Hematopoietic multipotent progenitor cell treated with erythropoietin and hydrocortisone succinate and interleukin-3 and kit ligand, for 8 days (in vitro differentiated cells): ENCODE data around the gene TRIO.
A peak's percentile ranks its signal among the peaks of the same experiment; 100 is the strongest.

Experiments
- DNase-seq: peaks from one replicate; pipeline ENCODE4 v3.0.0-alpha.2; 2015

TRIO gene

GRCh38 chr5:14401639-14402038 is 258.5 kb downstream of the TRIO start:
- no peak for DNase-seq

- no peak for DNase-seq
These were observed 259.3 kb downstream of the TRIO start for GRCh38 chr5:14402424-14402823.

DNA sequence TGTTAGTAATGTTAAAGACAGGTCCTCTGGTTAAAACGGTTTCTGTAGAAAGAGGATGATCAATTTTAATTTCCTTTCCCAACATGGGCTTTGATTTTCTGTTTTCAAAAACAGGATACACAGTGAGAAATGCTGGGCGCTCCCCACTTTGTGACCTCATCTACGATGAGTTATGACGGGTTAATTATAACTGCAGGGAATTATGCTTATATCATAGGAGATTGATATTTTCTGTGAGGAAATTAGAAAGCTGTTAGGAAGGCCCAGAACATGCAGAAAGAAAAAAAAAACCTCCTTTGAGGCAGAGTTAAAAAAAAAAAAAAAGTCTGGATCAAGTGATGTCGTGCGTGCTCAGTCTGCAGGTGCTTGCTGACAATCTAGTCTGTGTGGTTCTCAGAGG is 261.6 kb downstream of the TRIO start:
- no peak for DNase-seq

DNA sequence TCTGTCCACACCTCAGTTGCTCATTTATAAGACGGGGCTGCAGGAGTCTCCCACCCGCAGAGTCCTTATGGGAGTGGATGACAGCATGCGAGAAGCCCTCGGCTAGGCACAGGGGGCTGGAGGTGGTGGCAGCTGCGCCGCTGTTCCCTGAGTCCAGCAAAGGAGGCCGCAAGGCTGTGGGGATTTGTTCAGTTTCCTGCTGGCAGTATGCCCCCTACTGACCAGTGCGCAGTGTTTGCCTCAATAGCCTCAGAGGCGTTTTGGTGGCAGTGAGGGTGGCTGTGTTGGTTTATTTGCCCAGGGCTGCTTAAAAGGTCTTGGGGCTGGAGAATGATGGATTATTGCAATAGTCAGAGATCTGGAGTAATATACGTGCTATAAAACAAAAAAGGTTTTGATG is 262.1 kb downstream of the TRIO start:
- peak; percentile 20 for DNase-seq

DNA sequence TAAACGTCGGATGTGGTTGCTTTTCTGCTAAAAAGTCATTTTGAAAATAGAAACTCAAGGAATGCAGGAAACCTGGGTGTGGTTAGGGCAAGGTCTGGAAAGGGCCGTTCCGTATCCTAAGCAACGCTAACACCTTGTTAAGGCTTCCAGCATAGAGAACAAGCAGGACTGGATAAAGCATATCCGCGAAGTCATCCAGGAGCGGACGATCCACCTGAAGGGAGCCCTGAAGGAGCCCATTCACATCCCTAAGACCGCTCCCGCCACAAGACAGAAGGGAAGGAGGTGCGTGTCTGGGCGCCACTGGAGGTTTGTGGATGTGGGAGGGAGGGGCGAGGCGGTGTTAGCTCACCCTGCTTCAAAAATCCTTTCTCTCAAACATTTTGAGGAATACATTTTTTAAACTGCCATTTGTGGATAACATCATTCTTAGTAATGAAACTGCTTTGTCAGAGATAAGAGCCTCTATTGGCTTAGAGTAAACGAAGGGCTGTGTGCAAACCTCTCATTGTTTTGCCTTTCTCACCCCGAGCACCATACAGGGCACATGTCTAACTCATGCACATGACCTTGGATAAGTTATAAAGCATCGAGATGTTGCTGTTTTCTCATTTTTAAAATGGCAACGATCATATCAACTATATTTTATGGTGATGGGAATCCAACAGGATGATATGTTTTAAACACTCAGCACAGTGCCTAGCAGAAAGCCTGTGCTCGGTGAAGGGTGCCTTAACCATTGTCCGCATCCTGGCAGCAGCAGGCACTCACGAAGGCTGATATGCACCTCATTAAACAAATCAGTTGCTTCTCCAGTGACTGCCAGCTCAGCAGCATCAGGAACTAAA is 262.8 kb downstream of the TRIO start:
- peak; percentile 13 for DNase-seq

GRCh38 chr5:14406554-14406849 is 263.4 kb downstream of the TRIO start:
- DNase-seq: no peak

DNA sequence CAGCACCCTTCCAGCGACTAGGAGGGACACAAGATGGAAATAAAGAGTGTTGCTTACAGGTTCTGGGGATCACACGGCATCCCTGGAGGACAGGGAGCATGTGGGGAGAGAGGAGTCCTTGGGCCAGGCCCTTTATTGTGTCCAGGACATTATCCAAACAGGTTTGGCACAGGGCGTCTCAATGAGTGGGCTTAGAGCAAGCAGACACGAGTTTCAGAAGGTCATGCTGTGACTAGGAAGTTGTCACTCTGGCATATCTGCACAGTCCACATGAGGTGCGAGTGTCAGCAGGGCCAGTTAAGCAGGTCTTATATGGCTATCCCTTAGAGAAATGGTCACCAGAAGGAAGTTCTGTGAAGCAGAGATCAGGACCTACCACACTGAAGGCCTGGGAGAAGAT is 263.9 kb downstream of the TRIO start:
- no peak for DNase-seq

DNA sequence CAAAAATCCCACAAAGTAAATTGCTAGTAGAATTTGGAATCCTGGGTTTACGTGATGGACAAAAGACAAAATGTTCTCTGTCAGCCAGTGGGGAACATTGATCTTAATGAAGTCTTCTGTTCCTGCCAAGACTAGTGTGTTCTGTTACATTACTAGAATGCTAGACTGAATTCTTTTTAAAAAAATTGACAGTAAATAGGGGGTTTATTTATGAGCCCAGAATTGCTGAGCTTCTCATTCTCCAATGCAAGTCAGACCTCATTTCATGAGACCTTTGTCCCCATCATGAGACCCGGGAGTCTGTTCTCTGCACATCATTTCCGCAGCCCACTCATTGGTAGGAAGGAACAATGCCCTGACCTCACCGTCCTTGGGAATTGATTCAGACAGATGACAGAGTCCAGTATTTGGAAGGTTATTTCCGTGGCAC is 264.6 kb downstream of the TRIO start:
- DNase-seq: no peak

DNA sequence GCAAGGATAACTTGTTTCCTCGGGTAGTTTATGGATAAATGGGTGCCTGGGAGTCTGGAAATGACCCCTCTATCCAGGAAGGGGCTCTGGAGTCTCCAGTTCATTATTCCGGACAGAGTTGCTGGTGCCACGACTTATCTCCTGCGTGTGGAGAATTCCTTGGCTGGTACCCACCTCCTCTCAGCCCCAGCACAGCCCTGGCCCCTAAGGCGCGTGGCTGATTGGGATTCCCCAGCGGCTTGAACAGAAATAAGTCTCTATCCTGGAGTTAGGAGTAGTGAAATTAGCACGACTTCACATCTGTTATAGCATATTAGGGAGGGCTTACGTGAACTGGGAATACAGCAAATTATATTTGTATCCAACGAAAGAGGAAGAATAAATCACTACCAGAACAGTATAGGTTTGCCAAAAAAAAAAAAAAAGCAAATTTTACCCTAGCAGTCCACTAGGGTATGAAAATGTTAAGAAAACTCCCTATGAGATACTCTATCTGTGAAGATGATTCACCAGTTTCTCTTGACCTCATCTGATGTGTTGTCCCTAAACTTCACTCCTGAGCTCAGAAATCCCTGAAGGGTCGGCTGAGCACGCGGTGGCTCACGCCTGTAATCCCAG is 265.9 kb downstream of the TRIO start:
- DNase-seq: no peak

DNA sequence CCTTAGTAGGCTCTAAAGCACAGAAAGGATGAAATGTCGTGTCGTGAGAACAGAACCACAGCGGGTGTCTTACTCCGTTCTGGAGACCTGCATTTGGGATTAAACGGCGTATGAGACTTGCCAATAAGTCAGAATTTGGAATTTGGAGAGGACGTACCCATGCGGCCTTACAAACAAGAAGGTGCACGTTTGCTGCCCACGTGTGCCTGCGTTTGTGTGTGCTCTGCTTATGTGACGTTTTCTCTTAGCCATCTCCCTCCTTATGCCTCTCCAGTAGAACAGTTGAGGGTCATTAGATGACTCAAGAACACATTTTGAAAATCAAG is 266.9 kb downstream of the TRIO start:
- DNase-seq: no peak

DNA sequence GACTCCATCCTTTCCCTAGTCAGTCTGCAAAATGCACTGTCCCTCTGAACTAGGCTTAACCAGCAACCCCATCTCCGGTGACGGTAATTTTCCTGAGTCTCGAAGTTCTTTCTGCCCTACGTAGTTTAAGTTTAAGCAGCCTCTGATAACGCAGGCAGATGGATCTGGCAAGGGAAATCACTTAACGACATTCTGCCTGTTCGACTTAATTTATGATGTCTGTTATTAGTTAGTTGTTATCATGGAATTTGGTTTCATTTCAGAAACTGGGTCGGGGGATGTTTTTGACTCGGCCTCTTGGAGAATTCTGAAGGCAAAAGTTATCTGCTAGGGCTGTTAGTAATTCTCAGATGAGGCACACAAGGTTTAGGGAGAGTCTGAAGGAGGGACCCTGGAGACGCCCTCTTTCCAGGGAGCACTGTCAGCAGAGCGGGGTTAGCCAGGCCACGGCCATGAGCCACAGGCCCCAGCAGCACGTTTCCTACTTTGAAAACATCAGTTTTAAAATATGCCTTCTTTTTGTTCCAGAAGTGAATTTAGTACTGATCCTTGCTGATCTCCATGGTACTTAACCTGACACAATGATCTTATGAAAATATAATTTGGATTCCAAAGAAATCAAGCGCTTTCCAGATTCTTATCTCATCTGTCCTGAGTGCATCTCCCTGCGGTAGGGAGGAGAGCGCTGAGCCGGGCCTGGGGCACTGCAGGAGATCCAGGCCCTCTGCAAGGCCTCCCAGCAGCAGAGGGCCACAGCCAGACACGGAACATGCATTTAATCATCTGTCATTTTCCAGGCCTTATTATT is 267.5 kb downstream of the TRIO start:
- DNase-seq: no peak

GRCh38 chr5:14411216-14411615 is 268.1 kb downstream of the TRIO start:
- DNase-seq: no peak

DNA sequence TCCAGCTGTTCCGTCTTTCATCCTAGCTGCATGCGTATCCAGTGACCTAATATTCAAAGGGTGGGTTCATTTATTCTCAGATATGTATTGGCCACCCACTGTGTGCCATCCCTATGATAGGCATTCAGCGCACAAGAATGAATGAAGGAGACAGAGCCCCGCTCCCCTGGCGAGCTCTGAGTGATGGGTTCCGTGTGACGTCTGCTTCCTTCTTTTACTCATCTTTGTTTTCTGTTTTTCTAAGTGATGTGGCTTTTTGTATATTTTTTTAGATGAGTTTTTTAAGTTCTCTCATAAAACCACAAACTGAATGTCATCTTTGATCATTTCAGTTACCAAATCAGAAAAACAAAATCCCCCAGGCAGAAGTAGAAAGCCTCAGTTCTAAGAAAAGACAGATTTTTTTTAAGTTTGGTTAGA is 270.2 kb downstream of the TRIO start:
- no peak for DNase-seq

- DNase-seq: no peak
These were observed 270.9 kb downstream of the TRIO start for GRCh38 chr5:14414007-14414406.

GRCh38 chr5:14414656-14415023 is 271.5 kb downstream of the TRIO start:
- DNase-seq: no peak

DNA sequence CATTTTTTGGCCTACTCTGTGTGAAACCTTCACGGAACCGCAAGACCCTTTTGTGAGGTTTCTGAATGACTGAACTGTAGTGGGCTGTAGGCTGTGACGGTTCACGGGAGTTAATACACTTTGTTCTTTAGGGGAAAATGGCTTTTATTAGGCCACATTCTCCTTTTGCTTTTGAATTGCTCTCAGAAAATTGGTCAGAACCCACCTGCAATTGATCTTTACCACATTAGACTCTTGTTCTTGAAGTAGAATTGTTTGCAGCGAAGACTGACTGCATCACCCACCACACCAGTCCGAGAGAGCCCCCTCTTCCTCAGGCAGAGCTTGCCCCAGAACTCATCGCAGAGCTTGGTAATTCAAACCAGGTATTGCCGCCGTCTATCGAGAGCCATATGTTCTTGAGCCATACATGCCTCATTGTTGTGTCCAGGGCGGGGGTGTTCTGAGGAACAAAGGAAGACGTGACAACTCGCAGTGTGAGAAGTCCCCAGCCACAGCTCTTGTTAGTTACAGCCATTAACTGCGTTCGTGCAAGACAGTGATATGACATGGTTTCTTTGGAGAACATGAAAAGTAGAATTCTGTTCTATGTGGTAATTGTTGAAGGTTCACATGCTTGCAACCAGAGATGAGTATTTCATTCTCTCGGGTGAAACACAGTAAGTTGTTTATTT is 272.0 kb downstream of the TRIO start:
- DNase-seq: no peak

DNA sequence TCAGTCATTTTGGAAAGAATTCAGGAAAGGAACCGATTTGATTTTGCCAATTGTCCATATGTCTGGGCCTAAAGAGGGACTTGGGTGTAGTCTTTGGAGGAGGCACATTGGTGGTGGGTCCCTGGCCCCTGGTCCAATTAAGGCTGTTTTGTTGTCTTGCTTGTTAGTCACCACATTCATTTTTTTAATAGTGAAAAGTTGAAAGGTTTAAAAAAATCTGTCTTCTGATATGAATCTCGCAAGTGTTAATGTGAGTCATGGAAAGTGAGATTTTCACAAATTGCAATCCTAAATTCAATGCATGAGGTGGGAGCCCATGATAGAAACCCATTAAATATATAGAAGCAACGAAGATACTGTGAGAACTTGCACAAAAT is 272.5 kb downstream of the TRIO start:
- DNase-seq: no peak

GRCh38 chr5:14416621-14417275 is 273.6 kb downstream of the TRIO start:
- DNase-seq: no peak

- no peak for DNase-seq
These were observed 274.2 kb downstream of the TRIO start for GRCh38 chr5:14417276-14417730.

DNA sequence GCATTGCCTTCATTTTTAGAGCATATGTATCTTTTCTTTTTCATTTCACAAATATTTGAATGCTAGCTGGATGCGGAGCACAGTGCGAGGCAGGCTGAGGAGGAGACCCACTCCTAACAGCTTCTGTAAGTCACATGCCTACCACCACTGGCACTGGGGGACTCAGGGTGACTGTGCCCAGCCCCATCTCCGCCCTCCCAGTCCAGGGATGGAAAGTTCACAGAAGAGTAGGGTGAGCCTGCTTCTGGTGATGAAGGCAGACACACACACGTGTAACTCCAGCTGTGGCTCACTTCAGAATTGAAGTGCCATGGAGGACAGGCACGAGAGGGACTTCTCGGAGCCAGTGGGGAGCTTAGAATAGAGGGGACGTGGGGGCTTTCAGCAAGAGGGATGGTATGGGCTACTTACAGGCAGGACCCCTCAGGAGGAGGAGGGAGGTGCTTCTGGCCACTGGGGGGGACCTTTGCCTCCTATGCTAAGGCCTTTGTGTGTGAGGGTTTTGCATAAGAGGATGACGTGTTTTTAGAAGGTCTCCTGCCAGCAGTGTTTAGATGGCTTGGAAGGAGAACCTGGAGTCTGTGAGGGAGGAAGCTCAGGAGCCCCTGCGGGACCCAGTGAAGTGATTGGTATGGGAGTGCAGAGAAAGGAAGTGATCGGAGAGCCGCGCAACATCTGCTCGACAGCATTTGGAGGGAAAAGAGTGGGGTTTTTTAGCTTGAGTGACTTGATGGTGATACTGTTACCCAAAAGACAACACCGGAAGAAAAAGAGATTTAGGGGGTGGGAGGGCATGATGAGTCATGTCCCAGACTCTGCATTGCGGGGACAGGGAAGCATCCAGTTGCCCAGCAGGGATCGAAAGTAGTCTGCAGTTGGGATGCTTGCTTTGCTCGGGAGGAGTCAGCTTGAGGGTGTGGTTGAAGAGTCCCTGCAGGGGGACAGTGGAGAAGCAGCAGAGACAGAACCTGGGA is 274.9 kb downstream of the TRIO start:
- no peak for DNase-seq

- DNase-seq: no peak
These were observed 276.5 kb downstream of the TRIO start for GRCh38 chr5:14419686-14420085.
